IMR-90 (cell line): ENCODE data around the gene SPDYE1. TPM values are rescaled to one million over a fixed set of nuclear protein-coding genes. Genes with fewer than 3 reads are reported as not detected.

Experiments
- ATAC-seq: fragments of 200-7000 bp; cut with Tn5 transposase; 2 replicates; pipeline ENCODE4 v1.9.1; 2020; ENCODE audit warnings: low read depth, mild to moderate bottlenecking, moderate library complexity
- BruUV-seq: library from RNA; stranded (reverse); fragments of 400-500 nt; replicated peaks from 2 replicates; lab custom pipeline; 2021; lab: Mats Ljungman, UMichigan
- CTCF ChIA-PET: fragments of 300-600 bp; formaldehyde crosslinking; extraction: SDS; loops from one replicate; lab custom pipeline; 2021; ENCODE audit warnings: antibody characterized with exemption; lab: Yijun Ruan, JAX
- POLR2A ChIA-PET: fragments of 300-600 bp; sonication (Branson Sonifier 250); formaldehyde crosslinking; loops from one replicate; lab custom pipeline; 2022; ENCODE audit warnings: antibody characterized with exemption; ENCODE audit not compliant: unreplicated experiment; lab: Charles Lee
- DNase-seq: peaks from one replicate; pipeline ENCODE4 v3.0.0; 2013
- H2AFZ ChIP-seq: replicated peaks from 2 replicates; pipeline ENCODE3; 2013; ENCODE audit warnings: low read length, mild to moderate bottlenecking; ENCODE audit not compliant: poor library complexity
- H2AK5ac ChIP-seq: 2 replicates; pipeline ENCODE4 v1.6.1; 2013; ENCODE audit warnings: low read depth, low read length, inconsistent platforms
- H2AK9ac ChIP-seq: replicated peaks from 2 replicates; pipeline ENCODE3; 2013; ENCODE audit warnings: mild to moderate bottlenecking, low read depth, low read length, moderate library complexity; ENCODE audit not compliant: poor library complexity
- H2BK120ac ChIP-seq: 2 replicates; pipeline ENCODE4 v1.6.1; 2013; ENCODE audit warnings: low read depth, low read length, inconsistent platforms
- H2BK15ac ChIP-seq: 3 replicates; pipeline ENCODE4 v1.6.1; 2013; ENCODE audit warnings: low read depth, low read length, inconsistent platforms
- H2BK20ac ChIP-seq: 2 replicates; pipeline ENCODE4 v1.6.1; 2013; ENCODE audit warnings: low read depth, mild to moderate bottlenecking, inconsistent platforms, low read length, moderate library complexity
- H2BK5ac ChIP-seq: 2 replicates; pipeline ENCODE4 v1.6.1; 2013; ENCODE audit warnings: mild to moderate bottlenecking, low read depth, low read length, inconsistent platforms; ENCODE audit not compliant: poor library complexity, severe bottlenecking
- H3K14ac ChIP-seq: replicated peaks from 2 replicates; pipeline ENCODE4 v1.6.1; 2013; ENCODE audit warnings: low read depth, low read length, inconsistent platforms
- H3K18ac ChIP-seq: 2 replicates; pipeline ENCODE4 v1.6.1; 2013; ENCODE audit warnings: low read depth, low read length, control low read depth
- H3K23ac ChIP-seq: 2 replicates; pipeline ENCODE4 v1.6.1; 2013; ENCODE audit warnings: low read depth, low read length, inconsistent platforms
- H3K27ac ChIP-seq: 2 replicates; pipeline ENCODE4 v1.5.1; 2013; ENCODE audit warnings: mild to moderate bottlenecking, control low read depth, low read length; ENCODE audit not compliant: insufficient read depth
- H3K27me3 ChIP-seq: 2 replicates; pipeline ENCODE4 v1.6.1; 2013; ENCODE audit warnings: low read length; ENCODE audit not compliant: control insufficient read depth, insufficient read depth
- H3K36me3 ChIP-seq: 2 replicates; pipeline ENCODE4 v1.6.1; 2013; ENCODE audit warnings: low read length, mixed read lengths; ENCODE audit not compliant: control insufficient read depth, insufficient read depth
- H3K4ac ChIP-seq: 2 replicates; pipeline ENCODE4 v1.6.1; 2013; ENCODE audit warnings: low read depth, low read length, inconsistent platforms
- H3K4me1 ChIP-seq: 2 replicates; pipeline ENCODE4 v1.6.1; 2013; ENCODE audit warnings: low read length, mixed read lengths; ENCODE audit not compliant: control insufficient read depth, insufficient read depth
- H3K4me2 ChIP-seq: 2 replicates; pipeline ENCODE4 v1.6.1; 2013; ENCODE audit warnings: low read depth, mild to moderate bottlenecking, control low read depth, low read length, moderate library complexity
- H3K4me3 ChIP-seq: 2 replicates; pipeline ENCODE4 v1.5.1; 2013; ENCODE audit warnings: low read depth, mild to moderate bottlenecking, control low read depth, low read length, moderate library complexity; ENCODE audit not compliant: insufficient read depth
- H3K56ac ChIP-seq: 2 replicates; pipeline ENCODE4 v1.6.1; 2013; ENCODE audit warnings: low read length, inconsistent platforms; ENCODE audit not compliant: insufficient read depth; ENCODE audit errors: extremely low read depth
- H3K79me1 ChIP-seq, 2 experiments: 2 replicates each; pipeline ENCODE4 v1.6.1; 2013; ENCODE audit warnings: low read length in 2 of 2, inconsistent platforms in 1 of 2, low read depth in 1 of 2
- H3K9ac ChIP-seq: 2 replicates; pipeline ENCODE4 v1.6.1; 2013; ENCODE audit warnings: low read depth, low read length, control low read depth
- H3K9me1 ChIP-seq: 2 replicates; pipeline ENCODE4 v1.6.1; 2013; ENCODE audit warnings: low read length, inconsistent platforms; ENCODE audit not compliant: insufficient read depth
- H3K9me3 ChIP-seq: 2 replicates; pipeline ENCODE4 v1.6.1; 2013; ENCODE audit warnings: low read length; ENCODE audit not compliant: control insufficient read depth, insufficient read depth
- H4K20me1 ChIP-seq: 2 replicates; pipeline ENCODE4 v1.6.1; 2013; ENCODE audit warnings: low read length, inconsistent platforms; ENCODE audit not compliant: insufficient read depth
- H4K5ac ChIP-seq: 2 replicates; pipeline ENCODE4 v1.6.1; 2013; ENCODE audit warnings: mild to moderate bottlenecking, low read depth, low read length, control low read depth
- H4K8ac ChIP-seq, 2 experiments: 2 replicates each; pipeline ENCODE4 v1.6.1; 2013; ENCODE audit warnings: low read depth in 2 of 2, low read length in 2 of 2, control low read depth in 1 of 2, inconsistent platforms in 1 of 2
- H4K91ac ChIP-seq: 2 replicates; pipeline ENCODE4 v1.6.1; 2013; ENCODE audit warnings: low read depth, low read length, inconsistent platforms; ENCODE audit not compliant: insufficient read depth
- BHLHE40 ChIP-seq: fragments of 150-350 bp; IDR thresholded peaks from 2 replicates; pipeline ENCODE4 v1.6.1; 2016; ENCODE audit warnings: mild to moderate bottlenecking, low read depth, low read length
- CEBPB ChIP-seq: IDR thresholded peaks from 2 replicates; pipeline ENCODE4 v1.6.1; 2012; ENCODE audit warnings: low read depth, low read length, improper control_type of control experiment
- MXI1 ChIP-seq: IDR thresholded peaks from 2 replicates; pipeline ENCODE4 v1.6.1; 2012; ENCODE audit warnings: low read depth, mild to moderate bottlenecking, low read length, moderate library complexity, borderline replicate concordance
- POLR2A ChIP-seq: IDR thresholded peaks from 2 replicates; pipeline ENCODE4 v1.6.1; 2012; ENCODE audit warnings: mild to moderate bottlenecking, low read depth, low read length
- RCOR1 ChIP-seq: IDR thresholded peaks from 2 replicates; pipeline ENCODE4 v1.6.1; 2012; ENCODE audit warnings: mild to moderate bottlenecking, low read length, improper control_type of control experiment; ENCODE audit not compliant: insufficient replicate concordance
- WGBS, 2 experiments: methylation state at CpG; one replicate each; pipeline versions ENCODE4 v1.1.5 to v1.1.7; 2013; ENCODE audit warnings: missing lambda C conversion rate in 2 of 2; ENCODE audit not compliant: insufficient read length in 1 of 2; ENCODE audit errors: extremely low coverage in 2 of 2; 5-methylcytosine and 5-hydroxymethylcytosine counted together
- dilution Hi-C: fragments of 300-500 bp; cut with HindIII; formaldehyde crosslinking; loops from one replicate; pipeline ENCODE4 v1.14.3; 2018; ENCODE audit warnings: low sequenced_read_pairs; ENCODE audit not compliant: unreplicated experiment
- in situ Hi-C: fragments of 300-500 bp; cut with MboI; formaldehyde crosslinking; loops from 3 replicates; pipeline ENCODE4 v1.14.3; 2019; ENCODE audit warnings: low sequenced_read_pairs, inconsistent platforms, mixed read lengths
- intact Hi-C: fragments of 100-400 bp; cut with micrococcal nuclease; formaldehyde crosslinking; loops from 2 replicates; pipeline ENCODE4 v1.10.0; 2022
- polyA plus RNA-seq, 3 experiments: library from polyadenylated mRNA; depleted of rRNA; stranded (reverse); fragments of >200 nt; gene quantifications; 2 replicates each; pipeline ENCODE4 v1.2.3, GENCODE V29; 2012; ENCODE audit warnings: low replicate concordance in 1 of 3
- total RNA-seq: library from RNA; depleted of rRNA; stranded (reverse); fragments of >200 nt; gene quantifications from 2 replicates; pipeline ENCODE4 v1.2.3, GENCODE V29; 2012
- TF ChIP-seq, protein P1 (sequence below): fragments of 150-350 bp; IDR thresholded peaks from 2 replicates; pipeline ENCODE4 v1.6.1; 2017; ENCODE audit warnings: mild to moderate bottlenecking, antibody characterized with exemption, low read length, low read depth
- TF ChIP-seq, protein P2 (sequence below): conservative IDR thresholded peaks from 2 replicates; pipeline ENCODE4 v1.5.1; 2012; ENCODE audit warnings: mild to moderate bottlenecking, low read depth, low read length, improper control_type of control experiment
- TF ChIP-seq, protein P3 (sequence below): fragments of 150-350 bp; IDR thresholded peaks from 2 replicates; pipeline ENCODE4 v1.6.1; 2016; ENCODE audit warnings: low read depth, mild to moderate bottlenecking, low read length, moderate library complexity, borderline replicate concordance

SPDYE1 gene
- total and polyA plus RNA-seq, 2 of the 4 experiments (the other 2 are of a cell fraction), result not detected

DNA sequence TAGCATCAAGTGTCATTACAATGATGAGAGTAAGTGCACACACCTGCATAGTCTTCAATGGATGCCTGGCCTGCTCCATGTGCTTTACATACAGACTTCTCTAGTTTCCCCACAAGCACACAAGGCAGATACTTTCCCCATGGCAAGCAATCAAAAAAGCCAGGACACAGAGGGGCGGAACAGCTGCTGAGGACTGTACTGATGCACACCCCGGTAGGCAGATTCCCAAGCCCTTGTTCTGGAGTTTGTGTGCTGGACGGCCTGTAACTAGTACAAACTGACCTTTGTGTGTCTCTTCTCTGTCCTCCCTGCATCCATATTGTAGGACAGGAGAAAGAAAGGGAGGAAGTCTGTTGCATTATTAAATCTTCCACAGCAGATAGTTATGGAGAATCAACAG, 45.7 kb upstream of the SPDYE1 start:
- H3K79me1 ChIP-seq, result no peaks in the 10 kb centered on the region
- in situ Hi-C loops (no loop called here), intact Hi-C loops (loop anchor here (5.0 kb wide), 1 partner anchor 80 kb away; no protein-coding TSS in a partner anchor), dilution Hi-C loops (no loop called here)
- H2AK5ac ChIP-seq, result no peak overlapping the region
- no peak overlapping the region for H2BK15ac ChIP-seq
- H3K4me3 ChIP-seq, result no peak overlapping the region
- no peak overlapping the region for H4K91ac ChIP-seq
- no peak overlapping the region for H3K14ac ChIP-seq
- peaks cover 15% of the 10 kb centered on the region for H3K36me3 ChIP-seq
- H2BK20ac ChIP-seq, result no peak overlapping the region
- no peaks in the 10 kb centered on the region for H3K4me1 ChIP-seq
- H4K20me1 ChIP-seq, result no peaks in the 10 kb centered on the region
- H3K27me3 ChIP-seq, result no peaks in the 10 kb centered on the region
- no peak overlapping the region for H4K5ac ChIP-seq
- DNase-seq (no peak), ATAC-seq (no peak)
- H3K18ac ChIP-seq, result no peak overlapping the region
- POLR2A ChIA-PET, result no interaction called here
- H2BK5ac ChIP-seq, result no peak overlapping the region
- no peak overlapping the region for H3K23ac ChIP-seq
- H2AFZ ChIP-seq, result no peak overlapping the region
- H3K9me3 ChIP-seq, result no peaks in the 10 kb centered on the region
- no peak overlapping the region for H3K56ac ChIP-seq
- BruUV-seq, result no TSS peak
- H3K4ac ChIP-seq, result no peak overlapping the region
- no peak overlapping the region for H2AK9ac ChIP-seq
- H3K4me2 ChIP-seq, result no peak overlapping the region
- H2BK120ac ChIP-seq, result no peak overlapping the region
- H3K9ac ChIP-seq, result no peak overlapping the region
- WGBS, 2 experiments, result no CpG with 5 or more reads among the region's 3 CpGs
- TF ChIP-seq, protein P1, sequence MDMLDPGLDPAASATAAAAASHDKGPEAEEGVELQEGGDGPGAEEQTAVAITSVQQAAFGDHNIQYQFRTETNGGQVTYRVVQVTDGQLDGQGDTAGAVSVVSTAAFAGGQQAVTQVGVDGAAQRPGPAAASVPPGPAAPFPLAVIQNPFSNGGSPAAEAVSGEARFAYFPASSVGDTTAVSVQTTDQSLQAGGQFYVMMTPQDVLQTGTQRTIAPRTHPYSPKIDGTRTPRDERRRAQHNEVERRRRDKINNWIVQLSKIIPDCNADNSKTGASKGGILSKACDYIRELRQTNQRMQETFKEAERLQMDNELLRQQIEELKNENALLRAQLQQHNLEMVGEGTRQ, result no peak
- TF ChIP-seq CEBPB, result no peak
- TF ChIP-seq, protein P2, sequence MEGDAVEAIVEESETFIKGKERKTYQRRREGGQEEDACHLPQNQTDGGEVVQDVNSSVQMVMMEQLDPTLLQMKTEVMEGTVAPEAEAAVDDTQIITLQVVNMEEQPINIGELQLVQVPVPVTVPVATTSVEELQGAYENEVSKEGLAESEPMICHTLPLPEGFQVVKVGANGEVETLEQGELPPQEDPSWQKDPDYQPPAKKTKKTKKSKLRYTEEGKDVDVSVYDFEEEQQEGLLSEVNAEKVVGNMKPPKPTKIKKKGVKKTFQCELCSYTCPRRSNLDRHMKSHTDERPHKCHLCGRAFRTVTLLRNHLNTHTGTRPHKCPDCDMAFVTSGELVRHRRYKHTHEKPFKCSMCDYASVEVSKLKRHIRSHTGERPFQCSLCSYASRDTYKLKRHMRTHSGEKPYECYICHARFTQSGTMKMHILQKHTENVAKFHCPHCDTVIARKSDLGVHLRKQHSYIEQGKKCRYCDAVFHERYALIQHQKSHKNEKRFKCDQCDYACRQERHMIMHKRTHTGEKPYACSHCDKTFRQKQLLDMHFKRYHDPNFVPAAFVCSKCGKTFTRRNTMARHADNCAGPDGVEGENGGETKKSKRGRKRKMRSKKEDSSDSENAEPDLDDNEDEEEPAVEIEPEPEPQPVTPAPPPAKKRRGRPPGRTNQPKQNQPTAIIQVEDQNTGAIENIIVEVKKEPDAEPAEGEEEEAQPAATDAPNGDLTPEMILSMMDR, result no peak
- TF ChIP-seq, protein P3, sequence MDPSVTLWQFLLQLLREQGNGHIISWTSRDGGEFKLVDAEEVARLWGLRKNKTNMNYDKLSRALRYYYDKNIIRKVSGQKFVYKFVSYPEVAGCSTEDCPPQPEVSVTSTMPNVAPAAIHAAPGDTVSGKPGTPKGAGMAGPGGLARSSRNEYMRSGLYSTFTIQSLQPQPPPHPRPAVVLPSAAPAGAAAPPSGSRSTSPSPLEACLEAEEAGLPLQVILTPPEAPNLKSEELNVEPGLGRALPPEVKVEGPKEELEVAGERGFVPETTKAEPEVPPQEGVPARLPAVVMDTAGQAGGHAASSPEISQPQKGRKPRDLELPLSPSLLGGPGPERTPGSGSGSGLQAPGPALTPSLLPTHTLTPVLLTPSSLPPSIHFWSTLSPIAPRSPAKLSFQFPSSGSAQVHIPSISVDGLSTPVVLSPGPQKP, result no peak
- TF ChIP-seq BHLHE40, result no peak
- TF ChIP-seq POLR2A, result no peak
- no peak for TF ChIP-seq RCOR1
- no peak for TF ChIP-seq MXI1
- CTCF ChIA-PET, result no interaction called here
- H3K27ac ChIP-seq, result no peak overlapping the region
- no peaks in the 10 kb centered on the region for H3K9me1 ChIP-seq
- H4K8ac ChIP-seq, result no peak overlapping the region
